WTC11 (cell line): ENCODE data around the gene KY. TPM values are rescaled to one million over a fixed set of nuclear protein-coding genes. Genes with fewer than 3 reads are reported as not detected.

Source experiments
- ATAC-seq: fragments of 200-7000 bp; cut with Tn5 transposase; 2 replicates; pipeline ENCODE4 v1.10.0; 2021; ENCODE audit warnings: mild to moderate bottlenecking, moderate library complexity
- CTCF ChIA-PET: fragments of 300-600 bp; sonication (Branson Sonifier 250); formaldehyde crosslinking; loops from one replicate; lab custom pipeline; 2021; ENCODE audit warnings: antibody characterized with exemption; lab: Charles Lee
- POLR2A ChIA-PET: fragments of 350-600 bp; sonication (Branson Sonifier 250); formaldehyde crosslinking; loops from one replicate; lab custom pipeline; 2021; ENCODE audit warnings: antibody characterized with exemption; lab: Charles Lee
- DNase-seq: peaks from one replicate; pipeline ENCODE4 v3.0.0; 2021; ENCODE audit warnings: low spot score
- H3K27ac Mint-ChIP-seq: 2 replicates; pipeline ENCODE4 v1.8.0; 2021; ENCODE audit warnings: mixed read lengths
- H3K27me3 Mint-ChIP-seq: 2 replicates; pipeline ENCODE4 v1.8.0; 2021; ENCODE audit warnings: low read depth, mild to moderate bottlenecking, moderate library complexity, mixed read lengths
- H3K36me3 Mint-ChIP-seq: 2 replicates; pipeline ENCODE4 v1.8.0; 2021; ENCODE audit warnings: mixed read lengths
- H3K4me1 Mint-ChIP-seq: 2 replicates; pipeline ENCODE4 v1.8.0; 2022; ENCODE audit warnings: mixed read lengths
- H3K4me3 Mint-ChIP-seq: 2 replicates; pipeline ENCODE4 v1.8.0; 2021; ENCODE audit warnings: mild to moderate bottlenecking, moderate library complexity, mixed read lengths
- H3K9me3 Mint-ChIP-seq: 2 replicates; pipeline ENCODE4 v1.8.0; 2021; ENCODE audit warnings: mixed read lengths
- ATF1 ChIP-seq: sonication (generic); formaldehyde crosslinking; IDR thresholded peaks from 2 replicates; pipeline ENCODE4 v1.8.1; 2023; ENCODE audit warnings: mild to moderate bottlenecking, moderate library complexity, missing genetic modification reagents
- CTCF ChIP-seq: fragments of 200-600 bp; IDR thresholded peaks from 2 replicates; pipeline ENCODE4 v1.8.0; 2022; ENCODE audit warnings: antibody characterized with exemption
- EMX1 ChIP-seq: fragments of 250-450 bp; sonication (Bioruptor Pico); IDR thresholded peaks from 2 replicates; pipeline ENCODE4 v1.8.0; 2021; ENCODE audit warnings: mild to moderate bottlenecking
- FOXP4 ChIP-seq: sonication (generic); formaldehyde crosslinking; IDR thresholded peaks from 2 replicates; pipeline ENCODE4 v1.8.0; 2022; ENCODE audit warnings: mild to moderate bottlenecking, missing genetic modification reagents
- JAZF1 ChIP-seq: fragments of 250-450 bp; sonication (Bioruptor Pico); IDR thresholded peaks from 2 replicates; pipeline ENCODE4 v1.9.0; 2021; ENCODE audit warnings: moderate library complexity, mild to moderate bottlenecking, inconsistent platforms
- JUN ChIP-seq: sonication (generic); formaldehyde crosslinking; IDR thresholded peaks from 2 replicates; pipeline ENCODE4 v1.8.0; 2023; ENCODE audit warnings: mild to moderate bottlenecking, missing genetic modification reagents
- KAT7 ChIP-seq: sonication (generic); formaldehyde crosslinking; IDR thresholded peaks from 2 replicates; pipeline ENCODE4 v1.8.1; 2023; ENCODE audit warnings: missing genetic modification reagents, mild to moderate bottlenecking, borderline replicate concordance
- MYBL2 ChIP-seq: sonication (generic); formaldehyde crosslinking; IDR thresholded peaks from 2 replicates; pipeline ENCODE4 v1.8.1; 2023; ENCODE audit warnings: mild to moderate bottlenecking, moderate library complexity, missing genetic modification reagents
- NFATC4 ChIP-seq: fragments of 250-450 bp; sonication (Bioruptor Pico); IDR thresholded peaks from 2 replicates; pipeline ENCODE4 v1.9.0; 2021; ENCODE audit warnings: mild to moderate bottlenecking
- RORB ChIP-seq: fragments of 250-450 bp; sonication (Bioruptor Pico); IDR thresholded peaks from 2 replicates; pipeline ENCODE4 v1.9.0; 2021; ENCODE audit warnings: mild to moderate bottlenecking
- SOX15 ChIP-seq: fragments of 250-450 bp; sonication (Bioruptor Pico); IDR thresholded peaks from 2 replicates; pipeline ENCODE4 v1.9.0; 2021; ENCODE audit warnings: mild to moderate bottlenecking
- TEAD4 ChIP-seq: sonication (generic); formaldehyde crosslinking; IDR thresholded peaks from 2 replicates; pipeline ENCODE4 v1.8.0; 2022; ENCODE audit warnings: mild to moderate bottlenecking, missing genetic modification reagents
- USF1 ChIP-seq: sonication (generic); formaldehyde crosslinking; IDR thresholded peaks from 2 replicates; pipeline ENCODE4 v1.8.0; 2022; ENCODE audit warnings: mild to moderate bottlenecking, missing genetic modification reagents
- ZBTB43 ChIP-seq: sonication (generic); formaldehyde crosslinking; IDR thresholded peaks from 2 replicates; pipeline ENCODE4 v1.8.1; 2023; ENCODE audit warnings: mild to moderate bottlenecking, missing genetic modification reagents
- ZNF317 ChIP-seq: sonication (generic); formaldehyde crosslinking; IDR thresholded peaks from 2 replicates; pipeline ENCODE4 v1.8.1; 2023; ENCODE audit warnings: low read depth, mild to moderate bottlenecking, moderate library complexity, missing genetic modification reagents, borderline replicate concordance
- ZNF416 ChIP-seq: fragments of 250-450 bp; sonication (Bioruptor Pico); IDR thresholded peaks from 2 replicates; pipeline ENCODE4 v1.9.0; 2021; ENCODE audit warnings: mild to moderate bottlenecking, inconsistent platforms
- ZNF425 ChIP-seq: fragments of 250-450 bp; sonication (Bioruptor Pico); conservative IDR thresholded peaks from 2 replicates; pipeline ENCODE4 v1.9.0; 2021; ENCODE audit warnings: mild to moderate bottlenecking
- ZNF532 ChIP-seq: fragments of 250-450 bp; sonication (Bioruptor Pico); IDR thresholded peaks from 2 replicates; pipeline ENCODE4 v1.9.0; 2021; ENCODE audit warnings: mild to moderate bottlenecking, borderline replicate concordance
- ZSCAN18 ChIP-seq: fragments of 250-450 bp; sonication (Bioruptor Pico); IDR thresholded peaks from 2 replicates; pipeline ENCODE4 v2.1.2; 2022; ENCODE audit warnings: mild to moderate bottlenecking, moderate library complexity
- total RNA-seq: library from RNA; stranded (reverse); gene quantifications from 3 replicates; pipeline ENCODE4 v1.2.3, GENCODE V29; 2021

The KY gene
- total RNA-seq, 1 experiment from 2014 or later, result not detected

GRCh38 chr3:134675726-134676256, 25.0 kb upstream of the KY start (continued):
- TF ChIP-seq FOXP4 (CRISPR knock-in tag), result no peak
- TF ChIP-seq CTCF, result no peak
- no peak for TF ChIP-seq KAT7 (CRISPR knock-in tag)
- TF ChIP-seq RORB (CRISPR knock-in tag), result no peak
- no peak for TF ChIP-seq ZSCAN18 (CRISPR knock-in tag)
- TF ChIP-seq ZNF317, result no peak
- no peak for TF ChIP-seq ATF1
- TF ChIP-seq JUN (CRISPR knock-in tag), result no peak
- TF ChIP-seq JAZF1 (CRISPR knock-in tag), result no peak

- H3K9me3 Mint-ChIP-seq, result peaks cover 30% of the 10 kb centered on the region
- ChIA-PET POLR2A (no interaction called here), CTCF (no interaction called here)
- ATAC-seq, result no peak
- DNase-seq, result no peak
- no peaks in the 10 kb centered on the region; the same call in 1 of the 2 replicates for H3K4me1 Mint-ChIP-seq
- peaks cover 16% of the 10 kb centered on the region for H3K27me3 Mint-ChIP-seq
- H3K27ac Mint-ChIP-seq, result no peak overlapping the region
- no peak overlapping the region for H3K4me3 Mint-ChIP-seq
- peaks cover 5% of the 10 kb centered on the region; the same call in 1 of the 2 replicates for H3K36me3 Mint-ChIP-seq
- TF ChIP-seq ZNF416 (CRISPR knock-in tag), result no peak
- TF ChIP-seq USF1, result no peak
- TF ChIP-seq TEAD4 (CRISPR knock-in tag), result no peak
- TF ChIP-seq ZBTB43 (CRISPR knock-in tag), result no peak
- no peak for TF ChIP-seq NFATC4 (CRISPR knock-in tag)
- TF ChIP-seq ZNF532 (CRISPR knock-in tag), result no peak
- TF ChIP-seq ZNF317, result no peak
- no peak for TF ChIP-seq MYBL2
- no peak for TF ChIP-seq SOX15 (CRISPR knock-in tag)
- no peak for TF ChIP-seq JAZF1 (CRISPR knock-in tag)
- no peak for TF ChIP-seq ZNF425
- TF ChIP-seq EMX1 (CRISPR knock-in tag), result no peak
- TF ChIP-seq ZSCAN18 (CRISPR knock-in tag), result no peak
Observed at GRCh38 chr3:134672571-134672970, 21.7 kb upstream of the KY start.
